GM12892 (cell line): ENCODE results near the gene TOM1L2.
A peak's percentile ranks its signal among the peaks of the same experiment; 100 is the strongest.

Experiments
- DNase-seq: peaks from one replicate; pipeline ENCODE4 v3.0.0; 2011; ENCODE audit not compliant: insufficient read length
- FAIRE-seq: peaks from 2 replicates; lab custom pipeline; 2011; peaks lifted over from hg19 to GRCh38; lab: Jason Lieb, UNC
- POLR2A ChIP-seq: IDR thresholded peaks from 2 replicates; pipeline ENCODE4 v1.6.1; 2011; ENCODE audit warnings: low read depth, low read length, control low read depth
- POLR2AphosphoS5 ChIP-seq: IDR thresholded peaks from 2 replicates; pipeline ENCODE4 v1.6.1; 2011; ENCODE audit warnings: low read depth, low read length, control low read depth
- TAF1 ChIP-seq: IDR thresholded peaks from 2 replicates; pipeline ENCODE4 v1.6.1; 2011; ENCODE audit warnings: low read depth, mild to moderate bottlenecking, control low read depth, low read length, borderline replicate concordance

The TOM1L2 gene

DNA sequence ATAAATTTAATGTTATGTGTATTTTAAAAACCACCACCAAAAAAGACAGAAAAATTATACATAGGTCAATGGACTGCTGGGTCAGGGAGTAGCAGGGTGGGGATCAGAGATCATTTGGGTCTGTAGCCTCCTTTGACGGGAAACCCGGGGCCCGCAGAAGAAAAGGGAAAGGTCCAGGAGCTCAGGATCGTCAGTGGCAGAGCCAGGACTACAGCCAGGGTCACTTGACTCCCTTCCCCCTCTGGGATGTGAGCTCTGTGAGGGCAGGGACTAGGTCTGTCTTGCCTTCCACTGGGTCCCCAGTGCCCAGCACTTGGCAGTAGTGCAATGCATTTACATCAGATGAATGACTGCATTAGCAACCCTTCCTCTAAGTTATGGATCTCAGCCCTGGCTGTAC, 62.1 kb downstream of the TOM1L2 start:
- FAIRE-seq (no peak), DNase-seq (no peak)
- no peak for TF ChIP-seq POLR2A
- no peak for TF ChIP-seq TAF1
- TF ChIP-seq POLR2AphosphoS5: no peak

DNA sequence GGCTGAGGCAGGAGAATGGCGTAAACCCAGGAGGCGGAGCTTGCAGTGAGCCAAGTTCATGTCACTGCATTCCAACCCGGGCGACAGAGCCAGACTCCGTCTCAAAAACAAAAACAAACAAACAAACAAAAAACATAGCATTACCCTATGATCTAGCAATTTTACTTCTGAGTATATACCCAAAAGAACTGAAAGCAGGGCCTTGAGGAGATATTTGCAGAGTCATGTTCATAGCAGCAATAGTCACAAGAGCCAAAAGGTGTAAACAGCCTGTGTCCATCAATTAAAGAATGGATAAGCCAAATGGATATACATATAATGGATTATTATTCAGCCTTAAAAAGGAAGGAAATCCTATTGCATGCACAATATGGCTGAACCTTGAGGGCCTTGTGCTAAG, 63.1 kb downstream of the TOM1L2 start:
- TF ChIP-seq POLR2AphosphoS5: no peak
- TF ChIP-seq POLR2A: no peak
- TF ChIP-seq TAF1: no peak
- FAIRE-seq: no peak
- no peak for DNase-seq

DNA sequence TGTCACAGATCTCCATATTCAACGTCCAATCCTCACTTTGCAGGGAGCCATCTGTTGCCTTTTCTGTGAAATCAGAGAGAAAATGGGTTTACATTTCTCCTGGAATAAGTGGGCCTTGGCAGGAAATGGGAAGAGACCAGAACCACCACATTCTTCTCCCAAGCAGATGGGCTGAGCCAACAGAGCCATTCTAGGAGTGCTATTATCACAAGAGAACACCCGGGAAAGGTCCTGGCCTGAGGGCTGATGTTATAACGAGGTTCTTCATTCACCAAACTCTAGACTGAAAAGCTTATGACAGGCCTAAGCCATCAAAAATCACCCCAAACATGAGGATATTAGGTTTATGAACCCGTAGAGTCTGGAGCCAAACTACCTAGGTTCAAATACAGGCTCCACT, 64.7 kb downstream of the TOM1L2 start:
- DNase-seq (no peak), FAIRE-seq (no peak)
- TF ChIP-seq POLR2A (no peak), POLR2AphosphoS5 (no peak), TAF1 (no peak)

DNA sequence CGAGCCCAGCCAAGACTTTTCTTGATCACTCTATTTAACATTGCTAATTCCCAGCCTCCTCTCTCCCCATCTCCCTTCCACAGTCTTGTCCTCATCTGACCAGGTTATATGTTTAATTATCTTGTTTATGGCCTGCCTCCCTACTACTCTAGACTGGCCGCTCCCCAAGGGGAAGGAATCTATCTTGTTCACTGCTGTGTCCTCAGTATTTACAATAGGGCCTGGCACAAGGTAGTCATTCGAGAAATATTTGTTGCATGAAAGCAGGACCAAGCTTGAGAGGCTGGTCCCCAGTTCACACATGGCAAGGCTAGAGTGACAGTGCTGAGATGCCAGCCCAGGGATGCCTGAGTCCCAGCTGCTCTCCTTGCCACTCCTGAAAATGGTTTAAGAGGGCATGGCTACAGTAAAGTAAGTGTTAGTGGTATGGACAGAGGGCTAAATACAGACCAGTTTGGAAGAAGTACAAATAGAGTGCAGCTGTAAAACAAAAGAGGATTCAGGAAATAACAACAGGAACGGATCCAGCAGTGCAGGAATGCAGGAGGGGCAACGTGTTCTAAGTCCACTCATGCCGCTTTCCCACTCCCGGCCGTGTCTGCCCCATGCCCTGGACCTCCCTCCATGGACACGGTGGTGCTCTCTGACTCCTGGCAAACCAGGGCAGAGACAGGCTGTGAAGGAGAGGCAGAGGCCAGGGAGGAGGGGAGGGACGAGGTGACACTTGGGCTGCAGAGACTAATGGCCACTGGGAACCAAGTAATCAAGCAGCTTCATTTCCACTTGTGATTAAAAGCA, 65.6 kb downstream of the TOM1L2 start:
- DNase-seq: no peak
- TF ChIP-seq TAF1: no peak
- TF ChIP-seq POLR2A: no peak
- TF ChIP-seq POLR2AphosphoS5: no peak
- no peak for FAIRE-seq

DNA sequence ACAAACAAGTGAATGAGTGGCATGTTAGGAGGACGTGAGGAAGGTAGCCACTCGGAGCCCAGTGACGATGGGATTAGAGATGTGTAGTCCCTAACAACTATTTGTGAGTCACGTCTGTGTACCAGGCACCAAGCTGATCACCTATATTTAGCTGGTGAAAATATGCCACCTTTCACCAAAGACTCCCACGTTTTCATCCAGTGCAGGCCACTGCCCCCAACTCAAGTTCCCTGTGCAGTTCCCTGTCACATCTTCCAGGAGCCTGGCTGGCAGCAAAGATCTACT, 67.2 kb downstream of the TOM1L2 start:
- FAIRE-seq: no peak
- TF ChIP-seq TAF1: no peak
- no peak for TF ChIP-seq POLR2A
- TF ChIP-seq POLR2AphosphoS5: no peak
- no peak for DNase-seq

DNA sequence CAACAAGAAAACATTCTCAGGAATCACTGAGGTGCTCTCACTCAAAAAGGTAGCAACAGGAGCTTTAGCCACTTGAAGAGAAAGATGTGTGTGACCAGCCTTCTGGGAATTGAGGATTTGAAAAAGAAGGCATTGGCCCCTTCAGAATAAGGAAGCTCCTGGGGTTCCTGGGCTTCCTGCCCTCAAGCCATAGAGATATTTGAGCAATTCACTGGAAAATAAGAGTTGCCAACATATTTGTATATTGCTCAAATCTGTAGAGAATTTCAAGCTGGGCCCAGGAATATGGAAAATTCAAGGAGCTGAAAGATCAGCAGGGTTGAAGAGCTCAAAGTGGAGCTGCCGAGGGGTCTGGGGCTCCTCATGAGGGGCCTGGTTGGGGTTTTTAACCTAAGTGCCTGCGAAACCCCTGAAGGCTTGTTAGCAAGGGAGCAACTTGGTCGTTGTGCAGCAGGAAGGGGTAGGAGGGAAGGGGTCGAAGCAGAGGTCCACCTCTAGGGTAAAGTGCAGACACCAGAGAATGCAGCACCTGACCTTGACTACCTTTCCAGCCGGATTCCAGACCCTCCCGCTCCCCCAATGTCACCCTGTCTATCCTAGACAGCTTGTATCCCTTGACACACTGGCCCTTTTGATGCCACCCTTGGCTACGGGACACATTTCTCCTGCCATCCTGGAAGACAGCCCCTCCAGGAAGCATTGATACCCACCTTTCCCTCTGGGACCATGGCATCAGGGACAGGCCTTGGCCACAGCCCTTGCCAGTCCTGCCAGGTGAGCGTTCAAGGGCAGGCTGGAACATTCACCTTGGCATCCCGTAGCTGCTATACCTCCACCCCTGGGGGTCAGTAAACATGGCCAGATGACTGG, 67.8 kb downstream of the TOM1L2 start:
- TF ChIP-seq TAF1: no peak
- FAIRE-seq (no peak), DNase-seq (no peak)

DNA sequence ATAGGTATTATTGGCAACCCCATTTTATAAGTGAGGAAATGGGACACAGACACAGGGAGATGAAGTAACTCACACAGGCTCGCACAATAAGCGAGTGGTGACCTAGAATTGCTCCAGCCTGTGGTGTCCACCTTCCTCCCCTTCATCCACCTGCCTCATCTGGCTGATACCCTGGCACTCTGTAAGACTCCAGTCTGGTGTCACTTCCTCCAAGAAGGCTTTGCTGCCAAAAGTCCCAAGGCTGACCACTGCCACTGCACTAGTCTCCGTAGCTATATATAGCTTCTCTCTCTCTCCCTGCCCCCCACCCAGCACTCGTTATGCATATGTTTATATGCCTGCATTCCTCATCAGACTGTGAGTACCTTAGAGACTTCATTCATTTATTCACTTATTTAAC, 69.3 kb downstream of the TOM1L2 start:
- FAIRE-seq (no peak), DNase-seq (no peak)
- TF ChIP-seq POLR2AphosphoS5 (no peak), TAF1 (no peak), POLR2A (no peak)

DNA sequence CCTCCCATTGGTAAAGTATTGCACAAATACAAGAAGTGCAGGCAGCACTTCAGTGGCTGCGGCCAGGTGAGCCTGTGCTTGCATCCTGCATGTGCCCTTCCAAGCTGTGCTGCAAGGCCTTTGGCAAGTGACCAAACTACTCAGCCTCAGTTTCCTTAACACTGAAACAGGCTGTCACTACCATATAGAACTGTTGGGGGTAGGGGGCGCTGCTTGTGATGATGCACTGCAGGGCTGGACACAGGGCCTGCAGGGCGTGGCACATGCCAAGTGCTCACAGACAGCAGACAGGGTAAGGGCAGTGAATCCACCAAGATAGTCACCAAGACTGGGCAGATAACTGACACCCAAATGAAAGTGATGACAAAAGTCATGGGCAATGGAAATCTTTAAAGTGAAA, 69.8 kb downstream of the TOM1L2 start:
- DNase-seq: no peak
- FAIRE-seq: no peak
- TF ChIP-seq POLR2A (no peak), POLR2AphosphoS5 (no peak), TAF1 (no peak)

DNA sequence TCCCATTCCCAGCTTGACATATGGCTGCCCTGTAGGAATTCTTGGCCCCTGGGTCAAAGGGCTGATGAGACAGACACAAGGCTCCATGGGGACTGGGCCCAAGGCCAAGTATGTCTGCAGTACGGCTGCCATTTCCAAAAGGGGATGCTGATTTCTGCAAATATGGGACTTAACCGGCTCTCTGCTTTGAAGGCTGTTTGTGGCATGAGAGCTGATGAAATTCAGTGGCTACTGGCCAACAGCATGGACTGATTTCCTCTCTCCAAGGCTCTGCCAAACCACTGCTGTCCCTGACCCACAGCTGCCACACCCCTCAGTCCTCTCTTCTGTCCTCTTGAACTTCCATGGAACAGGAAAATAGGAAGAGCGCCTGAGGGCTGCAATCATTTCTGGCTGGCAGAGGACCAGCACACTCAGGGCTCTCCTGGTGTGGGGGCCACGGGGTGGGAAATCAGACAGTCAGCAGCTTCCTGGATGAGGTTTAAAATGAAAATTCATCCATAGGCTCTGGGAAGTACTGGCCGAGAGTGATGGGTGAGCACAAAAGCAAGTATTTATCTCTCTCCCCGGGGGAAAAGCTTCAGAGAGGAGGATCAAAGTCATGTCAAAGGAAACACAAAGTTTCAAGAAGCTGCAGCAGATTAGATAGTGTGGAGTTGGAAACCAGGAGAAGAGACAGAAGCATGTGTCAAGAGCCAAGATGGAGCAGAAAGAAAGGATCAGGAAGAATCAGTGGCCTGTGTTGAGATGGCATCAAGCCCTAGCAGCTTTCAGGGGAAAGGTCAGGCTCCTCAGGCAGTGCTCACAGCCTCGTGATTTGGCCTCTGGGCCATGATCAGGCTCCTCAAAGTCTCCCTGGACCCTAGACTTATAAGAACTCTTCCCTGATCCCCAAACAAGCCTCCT, 71.3 kb downstream of the TOM1L2 start:
- TF ChIP-seq POLR2AphosphoS5: no peak
- TF ChIP-seq POLR2A: no peak
- DNase-seq (no peak), FAIRE-seq (no peak)

DNA sequence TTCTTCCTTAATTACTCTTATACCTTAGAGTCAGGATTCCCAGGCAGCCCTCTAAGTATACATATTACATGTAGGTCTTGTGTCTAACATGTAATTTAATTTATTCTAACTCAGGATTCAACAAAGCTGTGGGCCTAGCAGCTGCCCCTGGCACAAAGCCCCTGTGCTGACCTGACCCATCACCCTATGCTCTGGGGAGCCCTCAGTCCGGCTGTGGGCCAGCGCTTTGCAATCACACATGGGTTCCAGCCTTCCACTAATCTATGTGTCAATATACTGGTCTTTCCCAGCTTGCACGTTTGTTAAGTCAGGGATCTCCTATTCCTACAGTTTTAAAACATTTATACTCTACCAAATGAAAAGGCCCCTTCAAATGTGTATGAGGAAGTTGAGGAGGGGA, 72.7 kb downstream of the TOM1L2 start:
- TF ChIP-seq TAF1: no peak
- no peak for TF ChIP-seq POLR2A
- TF ChIP-seq POLR2AphosphoS5: no peak
- no peak for DNase-seq
- no peak for FAIRE-seq

DNA sequence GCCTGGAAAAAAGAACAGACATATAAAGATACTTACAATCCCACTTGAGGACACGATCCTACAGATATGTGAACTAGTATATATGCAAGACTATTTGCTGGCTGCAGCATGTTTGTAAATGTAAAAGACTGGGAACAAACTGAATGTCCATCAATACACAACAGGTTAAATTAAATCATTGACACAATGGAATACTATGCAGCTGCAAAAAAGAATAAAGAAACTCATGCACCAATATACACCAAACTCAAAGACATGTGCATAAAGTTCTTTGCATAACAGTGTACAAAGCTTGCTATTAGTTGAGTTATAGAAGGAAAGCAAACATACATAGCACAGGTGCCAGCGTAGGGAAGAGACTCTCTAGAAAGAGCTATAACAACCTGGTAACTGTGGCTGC, 73.5 kb downstream of the TOM1L2 start:
- no peak for FAIRE-seq
- DNase-seq: no peak
- no peak for TF ChIP-seq POLR2AphosphoS5
- TF ChIP-seq TAF1: no peak
- TF ChIP-seq POLR2A: no peak

DNA sequence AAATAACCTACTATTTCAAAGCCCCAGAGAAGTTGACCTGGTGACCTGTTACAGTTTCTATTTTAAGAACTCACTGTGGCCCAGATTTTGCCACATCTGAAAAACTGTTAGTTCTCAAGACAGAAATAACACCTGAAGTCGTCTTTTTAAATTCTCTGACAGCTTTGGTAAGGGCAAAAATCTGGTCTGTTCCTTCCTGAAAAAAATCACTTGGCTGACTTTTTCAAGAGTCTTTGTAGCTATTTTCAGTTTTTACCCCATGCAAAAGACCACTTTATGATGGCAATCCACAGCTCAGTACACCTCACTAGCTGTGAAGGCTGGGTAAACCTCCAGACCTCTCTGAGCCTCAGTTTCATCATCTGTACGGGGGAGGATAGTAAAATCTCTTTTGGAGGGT, 74.8 kb downstream of the TOM1L2 start:
- DNase-seq (no peak), FAIRE-seq (peak; percentile 9)
- TF ChIP-seq POLR2AphosphoS5 (no peak), TAF1 (no peak), POLR2A (no peak)
